ENCODE measurements around the gene IL12RB1.

DNA sequence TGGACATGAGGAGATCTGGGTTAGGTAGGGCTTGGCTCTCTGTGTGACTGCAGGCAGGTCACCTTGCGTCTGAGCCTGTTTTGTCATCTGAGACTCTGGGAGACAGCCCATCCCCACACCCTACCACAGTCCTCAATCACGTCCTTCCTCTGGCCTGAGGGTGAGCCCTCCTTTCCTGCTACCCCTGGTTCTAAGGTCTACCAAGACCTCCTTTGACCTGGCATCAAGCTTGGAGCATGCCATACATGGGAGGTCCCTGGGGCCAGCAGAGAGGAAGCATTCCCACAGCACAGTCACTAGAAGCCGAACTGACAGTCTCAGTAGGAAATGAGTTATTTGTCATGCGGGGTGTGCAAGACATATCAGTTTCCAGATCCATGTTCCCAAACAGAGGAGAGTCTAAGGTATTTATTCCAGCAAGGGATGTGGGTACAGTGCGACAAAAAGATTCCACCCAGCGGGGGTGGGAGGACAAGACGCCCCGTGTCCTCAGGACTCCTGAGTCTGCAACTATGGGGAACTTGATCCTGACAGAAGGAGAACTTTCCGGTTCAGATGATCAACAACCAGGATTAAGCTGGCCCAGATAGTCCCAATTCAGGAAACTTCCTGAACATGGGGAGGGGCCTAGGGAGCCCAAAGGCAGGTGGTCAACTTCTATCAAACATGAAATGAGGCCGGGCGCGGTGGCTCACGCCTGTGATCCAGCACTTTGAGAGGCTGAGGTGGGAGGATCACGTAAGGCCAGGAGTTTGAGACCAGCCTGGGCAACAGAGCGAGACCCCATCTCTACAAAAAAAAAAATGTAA is 69.3 kb downstream of the IL12RB1 start:
- TF ChIP-seq, protein P1, sequence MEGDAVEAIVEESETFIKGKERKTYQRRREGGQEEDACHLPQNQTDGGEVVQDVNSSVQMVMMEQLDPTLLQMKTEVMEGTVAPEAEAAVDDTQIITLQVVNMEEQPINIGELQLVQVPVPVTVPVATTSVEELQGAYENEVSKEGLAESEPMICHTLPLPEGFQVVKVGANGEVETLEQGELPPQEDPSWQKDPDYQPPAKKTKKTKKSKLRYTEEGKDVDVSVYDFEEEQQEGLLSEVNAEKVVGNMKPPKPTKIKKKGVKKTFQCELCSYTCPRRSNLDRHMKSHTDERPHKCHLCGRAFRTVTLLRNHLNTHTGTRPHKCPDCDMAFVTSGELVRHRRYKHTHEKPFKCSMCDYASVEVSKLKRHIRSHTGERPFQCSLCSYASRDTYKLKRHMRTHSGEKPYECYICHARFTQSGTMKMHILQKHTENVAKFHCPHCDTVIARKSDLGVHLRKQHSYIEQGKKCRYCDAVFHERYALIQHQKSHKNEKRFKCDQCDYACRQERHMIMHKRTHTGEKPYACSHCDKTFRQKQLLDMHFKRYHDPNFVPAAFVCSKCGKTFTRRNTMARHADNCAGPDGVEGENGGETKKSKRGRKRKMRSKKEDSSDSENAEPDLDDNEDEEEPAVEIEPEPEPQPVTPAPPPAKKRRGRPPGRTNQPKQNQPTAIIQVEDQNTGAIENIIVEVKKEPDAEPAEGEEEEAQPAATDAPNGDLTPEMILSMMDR (IDR thresholded peaks at IDR 0.05): no peak
- TF ChIP-seq ZFX (IDR thresholded peaks at IDR 0.05; ENCODE audit: borderline replicate concordance): no peak

Data from 22Rv1 (cell line).